Measurements from ENCODE around the gene SLC6A16. TPM values are rescaled to one million over a fixed set of nuclear protein-coding genes. Genes with fewer than 3 reads are reported as not detected.

Gene SLC6A16
- total RNA-seq, 1 donor from 2014 or later: 3.5 TPM

DNA sequence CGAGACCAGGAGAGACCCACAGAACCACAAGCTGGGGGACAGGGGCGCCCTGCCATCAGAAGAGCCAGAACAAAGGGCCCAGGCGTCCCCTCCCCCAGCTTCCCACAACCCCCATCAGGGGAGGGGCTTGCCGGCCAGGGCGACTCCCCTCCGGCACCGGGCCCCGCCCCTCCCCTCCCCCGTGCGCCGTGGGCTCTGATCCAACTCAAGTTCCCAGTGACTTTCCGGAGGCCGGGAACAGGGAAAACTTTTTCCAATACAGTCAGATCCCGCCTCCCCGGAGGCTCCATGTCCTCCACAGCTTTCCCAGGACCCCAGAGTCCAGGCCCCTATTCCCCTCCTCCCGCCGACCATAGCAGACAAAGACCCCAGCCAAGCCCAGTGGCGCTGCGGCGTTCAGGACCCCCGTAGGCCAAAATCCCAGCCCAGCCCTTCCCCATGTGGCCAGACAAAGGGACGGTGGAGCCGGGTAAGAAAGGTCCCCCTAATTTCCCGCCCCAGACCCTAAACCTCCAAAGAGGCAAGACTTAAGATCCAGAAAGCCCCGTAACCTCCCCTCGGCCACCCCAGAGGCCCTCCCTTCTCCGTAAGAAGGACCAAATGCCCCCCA is 36.6 kb upstream of the SLC6A16 start:
- no peaks in the 10 kb centered on the region for H3K9me3 Mint-ChIP-seq (ENCODE audit: low read depth)
- no peak overlapping the region for H3K27ac Mint-ChIP-seq (ENCODE audit: unreplicated experiment)
- H3K36me3 Mint-ChIP-seq (ENCODE audit: low read depth): peaks cover 7% of the 10 kb centered on the region
- no peak for TF ChIP-seq CTCF (IDR thresholded peaks at IDR 0.05)
- H3K4me1 Mint-ChIP-seq (ENCODE audit: low read depth): peaks cover 25% of the 10 kb centered on the region
- DNase-seq (ENCODE audit: low spot score): no peak
- H3K27me3 Mint-ChIP-seq (ENCODE audit: low read depth): no peaks in the 10 kb centered on the region
- H3K4me3 Mint-ChIP-seq (ENCODE audit: unreplicated experiment): no peak overlapping the region

DNA sequence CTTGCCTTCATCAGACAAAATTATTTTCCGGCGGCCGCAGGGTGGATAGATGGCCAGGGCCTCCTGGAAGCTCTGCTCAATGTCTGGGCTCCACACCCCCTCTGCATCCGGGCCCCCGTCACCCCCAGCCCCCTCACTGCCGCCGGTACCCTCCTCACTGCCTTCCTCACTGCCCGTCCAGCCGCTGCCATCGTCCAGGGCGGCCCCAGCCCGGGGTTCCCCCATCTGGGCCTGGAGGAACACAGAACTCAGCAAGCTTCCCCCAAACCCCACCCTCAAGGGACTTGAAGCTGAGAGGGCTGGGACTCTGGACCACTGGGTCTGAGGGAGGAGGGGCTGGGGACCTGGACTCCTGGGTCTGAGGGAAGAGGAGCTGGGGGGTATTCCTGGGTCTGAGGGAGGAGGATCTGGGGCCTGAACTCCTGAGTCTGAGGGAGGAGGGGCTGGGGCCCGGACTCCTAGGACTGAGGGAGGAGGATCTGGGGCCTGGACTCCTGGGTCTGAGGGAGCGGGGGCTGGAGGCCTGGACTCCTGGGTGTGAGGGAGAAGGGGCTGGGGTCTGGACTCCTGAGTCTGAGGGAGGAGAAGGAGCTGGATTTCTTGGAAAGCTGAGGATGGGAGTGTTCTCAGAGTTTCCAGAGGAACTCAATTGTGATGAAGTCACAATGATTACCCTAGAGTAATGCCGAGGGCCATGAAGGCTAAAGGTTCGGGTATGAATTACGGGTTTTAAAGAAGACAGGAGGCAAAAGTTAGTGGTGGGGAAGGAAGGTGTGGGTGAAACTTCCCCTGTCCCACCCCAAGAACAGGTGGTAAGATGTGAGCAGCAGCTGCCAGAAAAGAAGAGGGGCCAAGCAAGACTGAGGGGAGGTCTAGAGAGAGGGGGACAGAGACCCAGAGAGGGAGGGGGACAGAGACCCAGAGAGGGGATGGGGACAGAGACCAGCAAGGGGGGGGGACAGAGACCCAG is 35.1 kb upstream of the SLC6A16 start:
- Mint-ChIP-seq H3K9me3 (ENCODE audit: low read depth) (no peaks in the 10 kb centered on the region), H3K27me3 (ENCODE audit: low read depth) (no peaks in the 10 kb centered on the region), H3K4me1 (ENCODE audit: low read depth) (peaks cover 33% of the 10 kb centered on the region), H3K27ac (ENCODE audit: unreplicated experiment) (peak overlapping the region; percentile 80), H3K4me3 (ENCODE audit: unreplicated experiment) (no peak overlapping the region), H3K36me3 (ENCODE audit: low read depth) (peaks cover 12% of the 10 kb centered on the region)
- no peak for DNase-seq (ENCODE audit: low spot score)
- no peak for TF ChIP-seq CTCF (IDR thresholded peaks at IDR 0.05)

DNA sequence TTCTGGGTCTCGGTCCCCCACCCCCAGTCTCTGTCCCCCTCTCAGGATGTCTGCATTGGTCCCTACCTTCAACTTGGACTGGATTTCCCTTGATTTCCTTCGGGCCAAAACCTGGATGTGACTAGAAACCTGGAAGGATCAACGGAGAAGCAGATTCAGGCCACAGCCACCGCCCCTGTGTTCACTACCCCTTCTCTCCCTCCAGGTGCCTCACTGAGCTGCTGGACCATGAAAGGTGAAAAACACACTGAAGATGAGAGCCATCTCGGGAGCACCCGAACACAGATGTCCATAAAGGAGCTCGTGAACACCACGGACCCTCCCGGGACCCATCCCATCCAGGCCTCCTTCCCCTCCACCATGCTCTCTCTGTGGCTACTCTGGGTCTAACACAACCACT is 32.2 kb upstream of the SLC6A16 start:
- Mint-ChIP-seq H3K9me3 (ENCODE audit: low read depth) (no peaks in the 10 kb centered on the region), H3K36me3 (ENCODE audit: low read depth) (peaks cover 23% of the 10 kb centered on the region), H3K4me3 (ENCODE audit: unreplicated experiment) (no peak overlapping the region), H3K27me3 (ENCODE audit: low read depth) (no peaks in the 10 kb centered on the region), H3K4me1 (ENCODE audit: low read depth) (peaks cover 33% of the 10 kb centered on the region), H3K27ac (ENCODE audit: unreplicated experiment) (no peak overlapping the region)
- DNase-seq (ENCODE audit: low spot score): no peak
- no peak for TF ChIP-seq CTCF (IDR thresholded peaks at IDR 0.05)

DNA sequence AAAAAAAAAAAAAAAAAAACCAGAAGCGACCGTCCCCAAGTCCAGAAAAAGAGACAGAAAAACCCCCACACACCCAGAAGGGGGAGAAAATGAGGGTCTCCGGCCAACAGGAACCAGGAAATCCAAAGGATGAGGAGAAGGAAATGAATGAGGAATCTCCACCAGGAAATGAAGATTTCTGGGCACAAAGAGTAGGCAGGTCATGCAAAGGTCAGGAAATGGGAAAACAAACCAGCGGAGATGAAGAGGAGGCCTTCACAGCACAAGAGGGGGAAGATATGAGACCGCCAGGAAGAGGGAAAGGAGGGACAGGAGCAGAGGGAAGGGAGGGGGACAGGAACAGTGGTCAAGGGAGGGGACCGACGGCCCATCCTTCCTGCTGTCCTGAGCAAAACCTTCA is 31.4 kb upstream of the SLC6A16 start:
- no peak for TF ChIP-seq CTCF (IDR thresholded peaks at IDR 0.05)
- H3K27me3 Mint-ChIP-seq (ENCODE audit: low read depth): no peaks in the 10 kb centered on the region
- H3K4me3 Mint-ChIP-seq (ENCODE audit: unreplicated experiment): peak overlapping the region; percentile 16
- peaks cover 25% of the 10 kb centered on the region for H3K36me3 Mint-ChIP-seq (ENCODE audit: low read depth)
- DNase-seq (ENCODE audit: low spot score): no peak
- no peaks in the 10 kb centered on the region for H3K9me3 Mint-ChIP-seq (ENCODE audit: low read depth)
- H3K4me1 Mint-ChIP-seq (ENCODE audit: low read depth): peaks cover 33% of the 10 kb centered on the region
- peak overlapping the region; percentile 45 for H3K27ac Mint-ChIP-seq (ENCODE audit: unreplicated experiment)

DNA sequence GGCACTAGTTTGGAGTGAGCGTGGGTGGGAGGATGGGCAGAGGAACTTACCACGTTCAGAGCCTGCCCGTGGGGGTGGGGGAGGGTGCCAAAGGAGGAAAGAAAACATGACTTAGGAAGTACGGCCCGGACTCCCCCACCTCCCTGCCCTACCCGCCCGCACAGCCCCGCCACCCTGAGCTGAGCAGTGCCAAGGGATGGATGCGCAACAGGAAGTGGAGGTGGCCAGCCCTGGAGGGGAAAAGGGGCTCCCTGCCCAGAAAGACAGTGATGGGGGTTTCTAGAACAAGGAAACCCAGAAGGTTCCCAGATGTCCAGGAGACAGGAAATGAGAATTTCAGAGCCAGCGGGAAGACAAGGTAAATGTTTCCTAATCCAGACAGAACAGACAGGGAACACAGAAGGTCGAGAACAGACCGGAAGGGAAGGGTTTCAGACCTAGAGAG is 30.9 kb upstream of the SLC6A16 start:
- Mint-ChIP-seq H3K27me3 (ENCODE audit: low read depth) (no peaks in the 10 kb centered on the region), H3K27ac (ENCODE audit: unreplicated experiment) (peak overlapping the region; percentile 45), H3K4me1 (ENCODE audit: low read depth) (peaks cover 30% of the 10 kb centered on the region), H3K4me3 (ENCODE audit: unreplicated experiment) (peak overlapping the region; percentile 16), H3K36me3 (ENCODE audit: low read depth) (peaks cover 30% of the 10 kb centered on the region), H3K9me3 (ENCODE audit: low read depth) (no peaks in the 10 kb centered on the region)
- no peak for DNase-seq (ENCODE audit: low spot score)
- TF ChIP-seq CTCF (IDR thresholded peaks at IDR 0.05): no peak
